Neuron (in vitro differentiated cells): ENCODE results near the gene DNAJC4.
"Not testable (repeated sequence)": the region's sequence is repeated elsewhere in the genome, so short reads cannot be mapped to it uniquely, and the experiment has no call there.

Source experiments
- H2AFZ ChIP-seq: one replicate; pipeline ENCODE4 v1.6.1; 2013; ENCODE audit warnings: low read depth, mild to moderate bottlenecking, inconsistent platforms, low read length, moderate library complexity
- H3K27me3 ChIP-seq: one replicate; pipeline ENCODE4 v1.6.1; 2013; ENCODE audit warnings: low read length; ENCODE audit not compliant: insufficient read depth
- H3K36me3 ChIP-seq: one replicate; pipeline ENCODE4 v1.6.1; 2013; ENCODE audit warnings: low read length; ENCODE audit not compliant: insufficient read depth
- H3K4me1 ChIP-seq: one replicate; pipeline ENCODE4 v1.6.1; 2013; ENCODE audit warnings: low read length; ENCODE audit not compliant: insufficient read depth
- H3K4me3 ChIP-seq: 2 replicates; pipeline ENCODE4 v1.5.1; 2013; ENCODE audit warnings: mild to moderate bottlenecking, low read length, moderate library complexity
- H3K9me3 ChIP-seq: one replicate; pipeline ENCODE4 v1.6.1; 2013; ENCODE audit warnings: low read length

The DNAJC4 gene

GRCh38 chr11:64239662-64240434 is 9.5 kb downstream of the DNAJC4 start:
- H3K9me3 ChIP-seq = no peaks in the 10 kb centered on the region
- H3K36me3 ChIP-seq = peaks cover 15% of the 10 kb centered on the region
- no peaks in the 10 kb centered on the region for H3K27me3 ChIP-seq
- peak overlapping the region; percentile 89 for H3K4me3 ChIP-seq
- H2AFZ ChIP-seq = no peak overlapping the region
- peaks cover 17% of the 10 kb centered on the region for H3K4me1 ChIP-seq

DNA sequence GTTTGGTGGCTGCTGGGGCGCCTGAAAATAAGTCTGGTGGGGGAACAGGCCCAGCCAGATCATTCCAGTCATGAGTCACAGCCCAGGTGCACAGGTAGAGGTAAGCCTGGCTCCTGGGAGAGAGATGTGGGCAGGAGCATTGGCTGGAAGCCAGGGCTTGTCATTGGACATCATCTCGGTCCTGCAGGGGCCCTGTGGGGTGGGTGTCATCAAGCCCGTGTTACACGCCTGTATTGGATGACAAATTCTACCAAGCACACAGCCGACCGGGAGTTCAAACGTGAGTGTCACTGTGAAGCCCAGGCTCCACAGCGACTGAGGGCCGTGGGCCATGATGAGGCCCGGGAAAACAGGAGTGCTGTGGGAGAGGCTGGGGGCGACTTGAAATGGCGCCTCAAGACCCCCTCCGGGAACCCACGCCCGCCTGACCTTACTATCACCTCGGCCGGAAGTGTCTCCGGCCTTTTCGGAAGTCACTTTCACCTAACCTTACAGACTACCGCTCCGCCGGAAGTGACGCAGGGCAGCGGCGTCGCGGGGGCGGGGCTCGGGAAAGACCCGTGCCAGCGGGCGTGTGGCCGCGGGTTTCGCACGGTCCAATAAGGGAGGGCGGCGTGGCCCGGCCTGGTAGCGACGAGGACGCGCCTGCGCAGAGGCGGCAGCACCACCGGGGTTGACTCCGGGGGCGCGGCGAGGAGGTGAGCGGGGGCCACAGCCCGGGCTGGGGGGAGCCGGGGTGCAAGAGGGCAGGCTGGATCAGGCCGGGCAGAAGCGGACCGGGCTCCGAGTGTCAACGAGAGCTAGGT is 10.3 kb downstream of the DNAJC4 start, which contains the start of gene FKBP2:
Gene FKBP2, plus strand, starts transcription at position 661 of the 806 bp plus-strand sequence. CDS start 1,293 bp downstream, outside the sequence.
- Histone ChIP-seq H3K27me3 (no peaks in the 10 kb centered on the region), H3K4me3 (peak within 1 kb of the TSS; percentile 89), H3K9me3 (no peaks in the 10 kb centered on the region), H3K36me3 (peaks cover 15% of the 10 kb centered on the region), H3K4me1 (peaks cover 25% of the 10 kb centered on the region), H2AFZ (peak within 1 kb of the TSS; percentile 23)

DNA sequence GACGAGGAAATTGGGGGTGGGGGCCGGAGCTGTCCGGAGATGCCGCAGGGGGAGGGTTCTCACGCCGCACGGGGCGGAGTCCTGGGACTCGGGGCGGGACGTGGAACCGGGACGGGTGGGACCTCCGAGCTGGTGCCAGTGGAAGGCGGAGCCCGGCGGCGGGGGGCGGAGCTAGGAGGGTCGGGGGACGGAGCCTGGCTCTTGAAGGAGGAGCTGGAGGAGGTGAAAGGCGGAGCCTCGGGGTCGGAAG is 10.8 kb downstream of the DNAJC4 start:
- H3K27me3 ChIP-seq = no peaks in the 10 kb centered on the region
- H3K36me3 ChIP-seq = peaks cover 15% of the 10 kb centered on the region
- peak overlapping the region; percentile 23 for H2AFZ ChIP-seq
- peaks cover 27% of the 10 kb centered on the region for H3K4me1 ChIP-seq
- no peaks in the 10 kb centered on the region for H3K9me3 ChIP-seq
- peak overlapping the region; percentile 89 for H3K4me3 ChIP-seq

DNA sequence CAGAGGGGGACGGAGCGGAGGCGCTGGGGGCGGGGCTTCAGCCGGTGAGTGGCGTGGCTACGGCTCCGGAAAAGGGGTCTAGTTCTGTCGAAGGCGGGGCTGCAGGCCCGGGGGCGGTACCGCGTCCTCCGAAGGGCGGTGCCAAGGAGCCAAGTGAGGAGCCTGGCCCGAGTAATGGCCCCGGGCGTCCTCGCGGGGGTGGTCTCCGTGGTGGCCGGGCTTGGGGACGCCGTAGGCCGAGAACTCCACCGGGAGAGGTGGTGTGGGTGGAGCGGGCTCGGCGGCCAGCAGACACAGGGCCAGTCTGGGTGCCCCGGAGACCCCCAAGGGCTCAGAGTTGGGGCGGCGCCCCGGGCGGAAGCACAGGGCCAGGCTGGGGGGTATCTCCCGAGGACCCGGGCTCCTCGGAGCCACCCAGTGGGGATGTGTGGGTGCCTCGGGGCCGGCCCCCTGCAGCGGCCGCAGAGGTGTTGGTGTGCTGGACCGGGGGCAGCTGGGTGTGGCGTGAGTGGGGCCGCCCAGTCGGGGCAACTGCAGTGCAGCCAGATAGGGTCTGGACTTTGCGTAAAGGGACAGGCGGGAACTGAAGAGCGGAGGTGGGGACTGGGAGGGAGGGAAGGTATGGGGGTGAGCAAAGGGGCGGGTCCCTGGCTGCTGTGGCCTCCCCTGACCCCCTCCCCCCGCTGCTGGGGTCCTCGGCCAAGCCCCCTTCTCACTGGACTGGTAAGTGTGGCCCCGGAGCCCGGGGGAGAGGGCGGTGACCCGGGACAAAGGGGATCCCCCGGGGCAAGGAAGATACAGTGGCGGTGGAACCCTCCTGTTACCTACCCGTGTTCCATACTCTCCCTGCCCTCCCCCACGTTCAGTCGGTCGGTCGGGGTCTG is 11.4 kb downstream of the DNAJC4 start:
- Histone ChIP-seq H3K4me3 (peak overlapping the region; percentile 89), H3K9me3 (no peaks in the 10 kb centered on the region), H3K36me3 (peaks cover 15% of the 10 kb centered on the region), H3K4me1 (peaks cover 27% of the 10 kb centered on the region), H3K27me3 (no peaks in the 10 kb centered on the region), H2AFZ (no peak overlapping the region)

DNA sequence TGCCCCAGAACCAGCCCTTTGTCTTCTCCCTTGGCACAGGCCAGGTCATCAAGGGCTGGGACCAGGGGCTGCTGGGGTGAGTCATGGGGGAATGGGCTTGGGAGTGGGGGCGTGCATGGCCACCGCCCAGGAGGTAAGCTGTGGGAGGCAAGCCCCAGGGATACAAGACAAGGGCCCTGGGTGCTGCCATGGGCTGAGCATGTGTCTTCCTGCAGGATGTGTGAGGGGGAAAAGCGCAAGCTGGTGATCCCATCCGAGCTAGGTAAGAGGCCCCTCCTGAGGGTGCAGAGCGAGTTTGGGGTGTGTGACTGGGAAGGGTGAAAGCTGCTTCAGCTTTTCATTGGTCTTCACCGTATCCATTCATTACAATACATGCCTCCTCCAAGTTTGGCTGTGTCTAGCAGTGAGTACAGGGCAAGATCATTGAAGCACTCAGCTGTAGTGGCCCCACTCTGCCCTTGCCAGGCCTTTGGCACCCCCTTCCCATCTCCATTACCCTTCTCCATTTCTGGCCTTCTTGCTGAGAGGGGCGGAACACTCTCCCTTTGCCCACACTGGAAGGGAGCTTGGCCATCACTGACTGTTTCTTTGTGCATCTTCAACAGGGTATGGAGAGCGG is 13.0 kb downstream of the DNAJC4 start:
- no peaks in the 10 kb centered on the region for H3K9me3 ChIP-seq
- no peak overlapping the region for H2AFZ ChIP-seq
- H3K4me3 ChIP-seq = no peak overlapping the region
- peaks cover 39% of the 10 kb centered on the region for H3K4me1 ChIP-seq
- no peaks in the 10 kb centered on the region for H3K27me3 ChIP-seq
- H3K36me3 ChIP-seq = peaks cover 15% of the 10 kb centered on the region

DNA sequence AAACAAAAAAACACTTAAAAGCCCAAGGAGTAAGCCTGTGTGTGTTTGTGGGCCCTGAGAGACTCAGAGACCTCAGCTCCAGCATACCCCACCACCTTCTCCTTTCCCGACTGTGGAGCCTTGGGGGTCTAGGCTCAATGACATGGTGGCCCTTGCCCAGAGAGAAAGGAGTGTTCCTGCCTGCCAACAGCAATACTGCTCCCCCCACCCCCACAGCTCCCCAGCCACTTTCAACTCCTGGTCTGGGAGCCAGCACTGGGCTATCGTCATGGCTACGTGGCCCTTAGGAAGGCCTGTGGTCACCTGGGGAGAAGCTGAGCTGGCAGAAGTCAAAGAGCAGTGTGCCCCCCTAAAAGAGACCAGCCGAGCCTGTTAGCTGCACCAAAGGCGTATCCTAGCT is 13.8 kb downstream of the DNAJC4 start:
- H3K4me1 ChIP-seq = peaks cover 41% of the 10 kb centered on the region
- no peak overlapping the region for H3K4me3 ChIP-seq
- no peaks in the 10 kb centered on the region for H3K27me3 ChIP-seq
- no peaks in the 10 kb centered on the region for H3K9me3 ChIP-seq
- H3K36me3 ChIP-seq = peaks cover 15% of the 10 kb centered on the region
- H2AFZ ChIP-seq = no peak overlapping the region

DNA sequence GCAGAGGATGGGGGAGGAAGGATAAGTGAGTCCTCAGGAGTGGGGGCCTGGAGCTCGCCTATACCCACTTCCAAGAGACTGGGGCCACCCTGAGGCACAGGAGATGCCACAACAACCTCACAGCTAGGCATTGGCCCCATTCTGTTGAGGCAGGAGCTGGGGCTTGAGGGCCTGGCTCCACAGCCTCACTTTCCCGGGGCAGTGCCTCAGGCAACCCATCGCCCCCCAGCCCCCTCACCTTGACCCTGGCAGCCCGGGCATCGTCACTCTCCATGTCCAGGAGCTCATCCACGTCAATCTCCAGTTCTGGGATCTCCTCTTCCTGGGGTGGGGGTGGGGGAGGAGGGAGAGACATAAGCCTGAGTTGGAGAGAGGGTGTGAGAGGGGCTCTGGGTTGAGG is 14.6 kb downstream of the DNAJC4 start:
- H3K4me1 ChIP-seq = peaks cover 44% of the 10 kb centered on the region
- H3K9me3 ChIP-seq = no peaks in the 10 kb centered on the region
- H3K4me3 ChIP-seq = peak overlapping the region; percentile 85
- H2AFZ ChIP-seq = no peak overlapping the region
- no peaks in the 10 kb centered on the region for H3K27me3 ChIP-seq
- H3K36me3 ChIP-seq = peaks cover 15% of the 10 kb centered on the region

- H3K27me3 ChIP-seq = no peaks in the 10 kb centered on the region
Observed at GRCh38 chr11:64245401-64245796, 15.1 kb downstream of the DNAJC4 start.

GRCh38 chr11:64245797-64246620 is 15.7 kb downstream of the DNAJC4 start:
- no peaks in the 10 kb centered on the region for H3K9me3 ChIP-seq
- peak overlapping the region; percentile 85 for H3K4me3 ChIP-seq
- no peak overlapping the region for H2AFZ ChIP-seq
- H3K27me3 ChIP-seq = no peaks in the 10 kb centered on the region
- H3K4me1 ChIP-seq = peaks cover 47% of the 10 kb centered on the region
- H3K36me3 ChIP-seq = peaks cover 15% of the 10 kb centered on the region

More at GRCh38 chr11:64245401-64245796, 15.1 kb downstream of the DNAJC4 start:
- Histone ChIP-seq H3K9me3 (no peaks in the 10 kb centered on the region), H3K36me3 (peaks cover 15% of the 10 kb centered on the region), H2AFZ (no peak overlapping the region), H3K4me1 (peaks cover 43% of the 10 kb centered on the region), H3K4me3 (peak overlapping the region; percentile 85)

GRCh38 chr11:64246621-64246870 is 16.2 kb downstream of the DNAJC4 start:
- H3K27me3 ChIP-seq, H3K9me3 ChIP-seq, H2AFZ ChIP-seq: not testable (repeated sequence)
- peak overlapping the region; percentile 85 for H3K4me3 ChIP-seq
- H3K36me3 ChIP-seq = peaks cover 15% of the 10 kb centered on the region
- H3K4me1 ChIP-seq = peaks cover 48% of the 10 kb centered on the region

DNA sequence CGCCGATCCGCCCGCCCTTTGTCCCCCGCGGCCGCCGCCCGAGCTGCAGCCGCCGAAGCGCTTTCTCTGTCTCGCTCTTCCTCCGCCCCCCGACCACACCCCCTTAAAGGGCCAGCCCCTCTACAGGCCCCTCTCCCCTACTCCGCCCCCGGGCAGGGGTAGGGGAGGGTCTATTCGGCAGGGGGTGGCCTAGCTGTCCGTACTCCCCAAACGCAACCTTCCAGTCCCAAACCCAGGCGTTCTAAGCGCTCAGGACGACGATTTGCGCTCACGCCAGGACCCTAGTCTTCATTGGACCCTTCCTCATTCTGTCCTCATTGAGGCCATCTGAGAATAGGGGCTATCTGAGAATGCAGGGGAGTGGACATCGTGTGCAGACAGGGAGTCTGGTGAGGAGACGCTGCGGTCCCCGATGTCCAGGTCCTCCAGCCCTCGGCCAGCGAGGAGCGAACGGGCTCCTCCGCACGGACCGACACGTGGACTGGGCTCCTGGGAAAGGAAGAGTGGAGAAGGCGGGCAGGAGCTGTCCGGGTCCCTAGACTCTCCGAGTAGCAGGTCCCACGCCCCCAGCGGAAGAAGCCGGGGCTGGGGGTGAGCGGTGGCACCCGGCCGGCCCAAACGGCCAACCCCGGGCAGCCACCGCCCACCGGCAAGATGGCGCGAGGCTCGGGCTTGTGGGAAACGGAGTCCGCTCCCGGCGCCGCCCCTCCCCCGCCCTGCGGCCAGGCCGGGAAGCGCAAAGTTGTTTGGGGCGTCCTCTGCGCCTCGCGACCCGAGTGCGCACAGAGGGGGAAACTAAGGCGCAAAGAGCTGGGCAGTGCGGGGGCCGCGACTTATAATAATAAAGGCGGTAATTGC is 16.8 kb downstream of the DNAJC4 start, which contains the start of gene PPP1R14B:
Gene PPP1R14B, minus strand, starts transcription at position 73 of the 858 bp plus-strand sequence. CDS start 270 bp downstream, outside the sequence.
- H3K4me1 ChIP-seq = peaks cover 51% of the 10 kb centered on the region

More for the DNA sequence above, 16.8 kb downstream of the DNAJC4 start, which contains the start of gene PPP1R14B:
- Histone ChIP-seq H3K9me3 (no peaks in the 10 kb centered on the region), H2AFZ (peak within 1 kb of the TSS; percentile 32), H3K27me3 (no peaks in the 10 kb centered on the region), H3K4me3 (peak within 1 kb of the TSS; percentile 85), H3K36me3 (peaks cover 15% of the 10 kb centered on the region)
